Activated T-cell treated with anti-CD3 and anti-CD28 coated beads, Interleukin-2, amount 50 U/mL, for 1 hour (primary cell): Measurements from ENCODE around the gene ABCC10.
A peak's percentile ranks its signal among the peaks of the same experiment; 100 is the strongest.
"Not testable (repeated sequence)": the region's sequence is repeated elsewhere in the genome, so short reads cannot be mapped to it uniquely, and the experiment has no call there.

Experiments used
- DNase-seq: peaks from one replicate; pipeline ENCODE4 v3.0.0-alpha.2; 2020

Gene ABCC10

GRCh38 chr6:43450699-43451131 is 23.4 kb downstream of the ABCC10 start:
- DNase-seq: no peak

- DNase-seq: no peak
These were observed 24.0 kb downstream of the ABCC10 start for GRCh38 chr6:43451348-43451747.

- DNase-seq: no peak
These were observed 24.6 kb downstream of the ABCC10 start for GRCh38 chr6:43451939-43452338.

GRCh38 chr6:43452896-43453295 is 25.6 kb downstream of the ABCC10 start:
- no peak for DNase-seq

GRCh38 chr6:43453831-43454230 is 26.5 kb downstream of the ABCC10 start:
- no peak for DNase-seq

- peak; percentile 76 for DNase-seq
These were observed 27.0 kb downstream of the ABCC10 start for GRCh38 chr6:43454290-43454695.

- DNase-seq: peak; percentile 63
These were observed 27.6 kb downstream of the ABCC10 start for GRCh38 chr6:43454696-43455530.

GRCh38 chr6:43455531-43456428 is 28.4 kb downstream of the ABCC10 start, which contains the start of gene DLK2:
TSS of gene DLK2 (minus strand) at chr6:43455548. CDS start at chr6:43454825, 723 bp downstream.
- peak; percentile 60 for DNase-seq

- DNase-seq: no peak
These were observed 30.3 kb downstream of the ABCC10 start for GRCh38 chr6:43457643-43458042.

GRCh38 chr6:43458154-43458553 is 30.8 kb downstream of the ABCC10 start:
- not testable (repeated sequence) for DNase-seq

GRCh38 chr6:43459535-43459934 is 32.2 kb downstream of the ABCC10 start:
- DNase-seq: no peak

- no peak for DNase-seq
These were observed 32.7 kb downstream of the ABCC10 start for GRCh38 chr6:43460032-43460431.

- no peak for DNase-seq
These were observed 34.6 kb downstream of the ABCC10 start for GRCh38 chr6:43461936-43462335.

- no peak for DNase-seq
These were observed 37.0 kb downstream of the ABCC10 start for GRCh38 chr6:43464337-43464736.

GRCh38 chr6:43465948-43466347 is 38.6 kb downstream of the ABCC10 start:
- no peak for DNase-seq

GRCh38 chr6:43467265-43467664 is 39.9 kb downstream of the ABCC10 start:
- DNase-seq: not testable (repeated sequence)

GRCh38 chr6:43467752-43468151 is 40.4 kb downstream of the ABCC10 start:
- no peak for DNase-seq

GRCh38 chr6:43468240-43468639 is 40.9 kb downstream of the ABCC10 start:
- no peak for DNase-seq

- no peak for DNase-seq
These were observed 41.7 kb downstream of the ABCC10 start for GRCh38 chr6:43468748-43469681.

- no peak for DNase-seq
These were observed 42.6 kb downstream of the ABCC10 start for GRCh38 chr6:43469947-43470346.

- DNase-seq: no peak
These were observed 44.1 kb downstream of the ABCC10 start for GRCh38 chr6:43471399-43471798.

GRCh38 chr6:43472515-43472914 is 45.2 kb downstream of the ABCC10 start:
- DNase-seq: no peak

GRCh38 chr6:43475516-43475915 is 48.2 kb downstream of the ABCC10 start:
- no peak for DNase-seq
